Esophagus squamous epithelium (tissue), 4 donors: ENCODE results near the gene THBS3.

Experiments
- POLR2A ChIP-seq, 4 donors: fragments of 450-650 bp; IDR thresholded peaks; one replicate each; pipeline ENCODE4 v1.6.1; 2017; ENCODE audit warnings: antibody characterized with exemption in 4 of 4, mild to moderate bottlenecking in 4 of 4, moderate library complexity in 3 of 4
- TF ChIP-seq, protein P1 (sequence below), 6 experiments: fragments of 450-650 bp in 4 of 6; fragments of 200-600 bp in 2 of 6; sonication (generic) in 2 of 6; IDR thresholded peaks; one replicate each; pipeline ENCODE4 v1.5.1; 2016 to 2019; ENCODE audit warnings: antibody characterized with exemption in 6 of 6, mild to moderate bottlenecking in 4 of 6, moderate library complexity in 4 of 6

DNA sequence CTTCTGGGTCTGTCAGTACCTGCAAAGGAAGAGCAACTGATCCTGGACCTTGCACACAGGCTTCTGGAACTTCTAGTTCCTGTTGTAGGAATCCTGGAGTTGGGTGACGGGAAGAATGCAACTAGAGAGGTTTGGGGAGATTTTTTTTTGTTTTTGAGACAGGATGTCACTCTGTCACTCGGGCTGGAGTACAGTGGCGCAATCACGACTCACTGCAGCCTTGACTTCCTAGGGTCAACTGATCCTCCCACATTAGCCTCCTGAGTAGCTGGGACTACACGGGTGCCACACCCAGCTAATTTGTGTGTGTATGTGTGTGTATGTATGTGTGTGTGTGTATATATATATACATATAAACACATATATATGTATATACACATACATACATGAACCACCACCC lies 28.8 kb upstream of the THBS3 start:
- TF ChIP-seq, protein P1, sequence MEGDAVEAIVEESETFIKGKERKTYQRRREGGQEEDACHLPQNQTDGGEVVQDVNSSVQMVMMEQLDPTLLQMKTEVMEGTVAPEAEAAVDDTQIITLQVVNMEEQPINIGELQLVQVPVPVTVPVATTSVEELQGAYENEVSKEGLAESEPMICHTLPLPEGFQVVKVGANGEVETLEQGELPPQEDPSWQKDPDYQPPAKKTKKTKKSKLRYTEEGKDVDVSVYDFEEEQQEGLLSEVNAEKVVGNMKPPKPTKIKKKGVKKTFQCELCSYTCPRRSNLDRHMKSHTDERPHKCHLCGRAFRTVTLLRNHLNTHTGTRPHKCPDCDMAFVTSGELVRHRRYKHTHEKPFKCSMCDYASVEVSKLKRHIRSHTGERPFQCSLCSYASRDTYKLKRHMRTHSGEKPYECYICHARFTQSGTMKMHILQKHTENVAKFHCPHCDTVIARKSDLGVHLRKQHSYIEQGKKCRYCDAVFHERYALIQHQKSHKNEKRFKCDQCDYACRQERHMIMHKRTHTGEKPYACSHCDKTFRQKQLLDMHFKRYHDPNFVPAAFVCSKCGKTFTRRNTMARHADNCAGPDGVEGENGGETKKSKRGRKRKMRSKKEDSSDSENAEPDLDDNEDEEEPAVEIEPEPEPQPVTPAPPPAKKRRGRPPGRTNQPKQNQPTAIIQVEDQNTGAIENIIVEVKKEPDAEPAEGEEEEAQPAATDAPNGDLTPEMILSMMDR (IDR thresholded peaks at IDR 0.05) = no peak
- no peak for TF ChIP-seq POLR2A (IDR thresholded peaks at IDR 0.05)
